SK-N-SH (cell line): Measurements from ENCODE around the gene USP11. TPM values are rescaled to one million over a fixed set of nuclear protein-coding genes. Genes with fewer than 3 reads are reported as not detected.

Source experiments
- CTCF ChIA-PET: fragments of 300-600, 350-600 bp; formaldehyde crosslinking; extraction: SDS; loops from one replicate; lab custom pipeline; 2021; lab: Yijun Ruan, JAX
- POLR2A ChIA-PET: fragments of 350-600 bp; sonication (Branson Sonifier 250); formaldehyde crosslinking; extraction: SDS; loops from one replicate; lab custom pipeline; 2020; ENCODE audit warnings: antibody characterized with exemption, inconsistent platforms; lab: Yijun Ruan, JAX
- DNase-seq: peaks from one replicate; pipeline ENCODE4 v3.0.0; 2012
- H2AFZ ChIP-seq: fragments of 200-600 bp; sonication (generic); 2 replicates; pipeline ENCODE4 v1.8.1; 2016; ENCODE audit warnings: antibody characterized with exemption, mild to moderate bottlenecking, low read depth
- H3F3A ChIP-seq: fragments of 200-600 bp; sonication (generic); replicated peaks from 2 replicates; pipeline ENCODE3; 2016; ENCODE audit warnings: antibody characterized with exemption, mild to moderate bottlenecking; ENCODE audit not compliant: insufficient read depth
- H3K27ac ChIP-seq, 2 experiments: fragments of 200-500 bp in 1 of 2; fragments of 200-600 bp in 1 of 2; sonication (Bioruptor generic) in 1 of 2; sonication (generic), shearing (Covaris generic) in 1 of 2; 2 replicates each; pipeline versions ENCODE4 v1.5.1 to v1.6.1; 2014 to 2016; ENCODE audit warnings: low read depth in 2 of 2, inconsistent platforms in 1 of 2, low read length in 1 of 2, mild to moderate bottlenecking in 1 of 2, mixed read lengths in 1 of 2
- H3K27me3 ChIP-seq: fragments of 200-600 bp; sonication (generic), shearing (Covaris generic); 2 replicates; pipeline ENCODE4 v1.6.1; 2016; ENCODE audit warnings: mixed run types; ENCODE audit not compliant: insufficient read depth
- H3K36me3 ChIP-seq, 2 experiments: fragments of 200-500 bp in 1 of 2; fragments of 200-600 bp in 1 of 2; sonication (Bioruptor generic) in 1 of 2; sonication (generic) in 1 of 2; replicated peaks in 1 of 2; 2 replicates each; pipeline versions ENCODE3 to v1.5.1; 2014 to 2016; ENCODE audit warnings: low read length in 1 of 2, mild to moderate bottlenecking in 1 of 2; ENCODE audit not compliant: insufficient read depth in 2 of 2, control insufficient read depth in 1 of 2
- H3K4me1 ChIP-seq, 2 experiments: fragments of 200-500 bp in 1 of 2; fragments of 200-600 bp in 1 of 2; sonication (Bioruptor generic) in 1 of 2; sonication (generic), shearing (Covaris generic) in 1 of 2; 2 replicates each; pipeline versions ENCODE4 v1.5.1 to v1.6.1; 2014 to 2016; ENCODE audit warnings: low read depth in 1 of 2, low read length in 1 of 2, mixed run types in 1 of 2; ENCODE audit not compliant: insufficient read depth in 2 of 2, control insufficient read depth in 1 of 2
- H3K4me2 ChIP-seq: fragments of 200-600 bp; sonication (generic), shearing (Covaris generic); 2 replicates; pipeline ENCODE4 v1.6.1; 2017; ENCODE audit warnings: mixed run types
- H3K4me3 ChIP-seq, 2 experiments: fragments of 200-500 bp in 1 of 2; fragments of 200-600 bp in 1 of 2; sonication (Bioruptor generic) in 1 of 2; sonication (generic), shearing (Covaris generic) in 1 of 2; 2 replicates each; pipeline versions ENCODE4 v1.5.1 to v1.8.1; 2014 to 2016; ENCODE audit warnings: low read depth in 2 of 2, inconsistent platforms in 1 of 2, low read length in 1 of 2, mild to moderate bottlenecking in 1 of 2, mixed read lengths in 1 of 2, moderate library complexity in 1 of 2
- H3K79me2 ChIP-seq: fragments of 200-600 bp; sonication (generic); 2 replicates; pipeline ENCODE4 v1.8.1; 2017; ENCODE audit warnings: mild to moderate bottlenecking; ENCODE audit not compliant: insufficient read depth
- H3K9ac ChIP-seq: fragments of 200-600 bp; sonication (generic); 2 replicates; pipeline ENCODE4 v1.6.1; 2017; ENCODE audit warnings: mixed run types
- H3K9me2 ChIP-seq: fragments of 200-600 bp; sonication (generic); 2 replicates; pipeline ENCODE4 v1.6.1; 2017; ENCODE audit warnings: mixed run types
- H3K9me3 ChIP-seq: fragments of 200-600 bp; sonication (generic); 2 replicates; pipeline ENCODE4 v1.6.1; 2017; ENCODE audit warnings: mixed run types, mild to moderate bottlenecking, moderate library complexity
- H4K20me1 ChIP-seq: fragments of 200-600 bp; sonication (generic); 2 replicates; pipeline ENCODE4 v1.6.1; 2017; ENCODE audit warnings: mild to moderate bottlenecking, mixed run types; ENCODE audit not compliant: insufficient read depth
- CHD2 ChIP-seq: fragments of 150-350 bp; IDR thresholded peaks from 2 replicates; pipeline ENCODE4 v1.6.1; 2018; ENCODE audit warnings: low read length; ENCODE audit not compliant: partially characterized antibody
- ELF1 ChIP-seq: IDR thresholded peaks from 2 replicates; pipeline ENCODE4 v1.4.0; 2012
- EP300 ChIP-seq, 2 experiments: IDR thresholded peaks; 2 replicates each; pipeline versions ENCODE4 v1.4.0 to v1.6.1; 2012; ENCODE audit warnings: borderline replicate concordance in 1 of 2, low read depth in 1 of 2, low read length in 1 of 2
- FOSL2 ChIP-seq: IDR thresholded peaks from 2 replicates; pipeline ENCODE4 v1.4.0; 2012; ENCODE audit warnings: low read depth, mild to moderate bottlenecking, moderate library complexity, borderline replicate concordance
- GABPA ChIP-seq: IDR thresholded peaks from 2 replicates; pipeline ENCODE4 v1.4.0; 2012; ENCODE audit warnings: low read depth, mild to moderate bottlenecking
- JUND ChIP-seq: IDR thresholded peaks from 2 replicates; pipeline ENCODE4 v1.4.0; 2012
- MXI1 ChIP-seq: IDR thresholded peaks from 2 replicates; pipeline ENCODE4 v1.6.1; 2012; ENCODE audit warnings: mild to moderate bottlenecking, low read depth, low read length, improper control_type of control experiment
- POLR2AphosphoS5 ChIP-seq: IDR thresholded peaks from 2 replicates; pipeline ENCODE4 v1.6.1; 2012; ENCODE audit warnings: low read depth, low read length
- RAD21 ChIP-seq: IDR thresholded peaks from 2 replicates; pipeline ENCODE4 v1.6.1; 2012; ENCODE audit warnings: mild to moderate bottlenecking, low read length
- RCOR1 ChIP-seq: fragments of 150-350 bp; IDR thresholded peaks from 2 replicates; pipeline ENCODE4 v1.6.1; 2017; ENCODE audit warnings: antibody characterized with exemption, low read length
- RFX5 ChIP-seq: IDR thresholded peaks from 2 replicates; pipeline ENCODE4 v1.6.1; 2012; ENCODE audit warnings: mild to moderate bottlenecking, improper control_type of control experiment, low read length
- RXRA ChIP-seq: IDR thresholded peaks from 2 replicates; pipeline ENCODE4 v1.4.0; 2012; ENCODE audit warnings: low read depth, mild to moderate bottlenecking, borderline replicate concordance
- SIN3A ChIP-seq: IDR thresholded peaks from 2 replicates; pipeline ENCODE4 v1.6.1; 2012; ENCODE audit warnings: low read depth, mild to moderate bottlenecking, low read length, moderate library complexity, borderline replicate concordance
- SMC3 ChIP-seq: IDR thresholded peaks from 2 replicates; pipeline ENCODE4 v1.6.1; 2012; ENCODE audit warnings: low read depth, low read length, improper control_type of control experiment
- TAF1 ChIP-seq: IDR thresholded peaks from 2 replicates; pipeline ENCODE4 v1.6.1; 2012; ENCODE audit warnings: low read depth, mild to moderate bottlenecking, low read length, moderate library complexity, borderline replicate concordance
- TCF12 ChIP-seq: IDR thresholded peaks from 2 replicates; pipeline ENCODE4 v1.4.0; 2012
- TEAD4 ChIP-seq: IDR thresholded peaks from 2 replicates; pipeline ENCODE4 v1.4.0; 2012; ENCODE audit warnings: mild to moderate bottlenecking, borderline replicate concordance; ENCODE audit not compliant: insufficient read depth
- YY1 ChIP-seq: IDR thresholded peaks from 2 replicates; pipeline ENCODE4 v1.4.0; 2012; ENCODE audit warnings: low read depth, mild to moderate bottlenecking
- WGBS: methylation state at CpG from one replicate; pipeline ENCODE4 v1.1.6; 2017; ENCODE audit warnings: low lambda C conversion rate; 5-methylcytosine and 5-hydroxymethylcytosine counted together
- polyA plus RNA-seq, 3 experiments: library from polyadenylated mRNA; depleted of rRNA; stranded (reverse); fragments of >200 nt; gene quantifications; 2 replicates each; pipeline ENCODE4 v1.2.3, GENCODE V29; 2012
- TF ChIP-seq, protein P1 (sequence below): IDR thresholded peaks from 2 replicates; pipeline ENCODE4 v1.4.0; 2012; ENCODE audit warnings: low read depth, borderline replicate concordance
- TF ChIP-seq, protein P2 (sequence below): fragments of 200-600 bp; sonication (generic); IDR thresholded peaks from 2 replicates; pipeline ENCODE4 v1.6.1; 2017; ENCODE audit warnings: antibody characterized with exemption, mild to moderate bottlenecking, moderate library complexity

The USP11 gene
- polyA plus RNA-seq, 1 of the 3 experiments (the other 2 are of a cell fraction) = 53.1 TPM

DNA sequence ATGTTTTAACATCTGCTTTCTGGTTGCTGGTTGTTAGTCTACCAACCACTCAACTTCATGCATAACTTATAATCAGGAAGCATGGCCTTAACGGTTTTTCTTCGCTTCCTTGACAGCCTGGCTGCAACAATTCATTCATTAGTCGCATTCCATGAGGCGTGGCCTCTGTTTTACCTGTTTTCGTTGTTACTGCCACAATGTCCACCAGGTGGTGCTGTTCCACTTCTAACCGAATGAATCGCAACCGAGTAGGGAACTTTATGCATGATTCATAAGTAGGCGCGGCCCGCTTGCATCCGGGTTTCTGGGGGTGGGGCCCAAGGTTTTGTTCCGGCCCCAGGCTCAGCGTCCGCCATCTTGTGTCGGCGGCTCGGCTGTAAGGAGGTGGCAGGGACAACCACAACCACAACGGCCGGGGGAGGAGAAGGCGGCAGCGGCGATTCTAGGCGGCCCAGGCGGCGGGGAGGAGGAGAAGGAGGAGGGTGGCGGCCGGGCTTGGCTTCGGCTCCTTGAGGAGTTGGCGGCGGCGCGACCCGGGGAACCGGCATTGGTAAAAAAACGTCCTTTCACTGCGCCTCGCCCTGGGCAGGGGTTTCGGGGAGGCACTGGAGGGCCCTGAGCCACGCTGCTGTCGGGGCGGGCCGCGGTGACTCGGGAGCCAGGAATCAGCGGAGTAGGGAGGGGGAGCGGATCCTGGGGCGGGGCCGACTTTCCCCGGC, 39.2 kb upstream of the USP11 start, which contains the start of gene UBA1:
UBA1 (plus strand) TSS at position 355 of the 719 bp plus-strand sequence. CDS start 4,974 bp downstream, outside the sequence.
- Histone ChIP-seq H3K79me2 (peaks cover 61% of the 10 kb centered on the region), H3K4me1 (peaks cover 16 to 36% of the 10 kb centered on the region in 2 experiments), H3K36me3 (peaks cover 25 to 27% of the 10 kb centered on the region in 2 experiments), H3K4me3 (peak within 1 kb of the TSS; percentile 83 to 96), H3K27me3 (no peaks in the 10 kb centered on the region), H3K4me2 (peak within 1 kb of the TSS; percentile 86), H4K20me1 (peaks cover 43% of the 10 kb centered on the region), H3F3A (no peaks in the 10 kb centered on the region), H3K9ac (peak within 1 kb of the TSS; percentile 95), H3K9me3 (no peaks in the 10 kb centered on the region), H3K9me2 (no peaks in the 10 kb centered on the region), H3K27ac (peak within 1 kb of the TSS; percentile 89 to 93), H2AFZ (peak within 1 kb of the TSS; percentile 70)
- DNase-seq = peak; percentile 95
- TF ChIP-seq MXI1 (peak; percentile 70; the same call in 1 of the 2 replicates), YY1 (peak; percentile 92), GABPA (peak; percentile 50), RXRA (no peak), TEAD4 (0 out of 2 replicates have a peak, but pooled peaks have one; percentile 5), RAD21 (peak; percentile 97), CHD2 (peak; percentile 19), FOSL2 (peak; percentile 73; the same call in 1 of the 2 replicates), TAF1 (peak; percentile 87), ELF1 (peak; percentile 53; the same call in 1 of the 2 replicates), RFX5 (peak; percentile 35; the same call in 1 of the 2 replicates), RCOR1 (peak; percentile 61; the same call in 1 of the 2 replicates), SMC3 (peak; percentile 95), EP300 (IDR thresholded peaks at IDR 0.05; ENCODE audit: borderline replicate concordance in 1 of 2, low read depth in 1 of 2, low read length in 1 of 2) (no peak), POLR2AphosphoS5 (peak; percentile 95), TCF12 (no peak), SIN3A (0 out of 2 replicates have a peak, but pooled peaks have one; percentile 52), JUND (peak; percentile 40; the same call in 1 of the 2 replicates)
- TF ChIP-seq, protein P1, sequence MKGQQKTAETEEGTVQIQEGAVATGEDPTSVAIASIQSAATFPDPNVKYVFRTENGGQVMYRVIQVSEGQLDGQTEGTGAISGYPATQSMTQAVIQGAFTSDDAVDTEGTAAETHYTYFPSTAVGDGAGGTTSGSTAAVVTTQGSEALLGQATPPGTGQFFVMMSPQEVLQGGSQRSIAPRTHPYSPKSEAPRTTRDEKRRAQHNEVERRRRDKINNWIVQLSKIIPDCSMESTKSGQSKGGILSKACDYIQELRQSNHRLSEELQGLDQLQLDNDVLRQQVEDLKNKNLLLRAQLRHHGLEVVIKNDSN = no peak
- TF ChIP-seq, protein P2, sequence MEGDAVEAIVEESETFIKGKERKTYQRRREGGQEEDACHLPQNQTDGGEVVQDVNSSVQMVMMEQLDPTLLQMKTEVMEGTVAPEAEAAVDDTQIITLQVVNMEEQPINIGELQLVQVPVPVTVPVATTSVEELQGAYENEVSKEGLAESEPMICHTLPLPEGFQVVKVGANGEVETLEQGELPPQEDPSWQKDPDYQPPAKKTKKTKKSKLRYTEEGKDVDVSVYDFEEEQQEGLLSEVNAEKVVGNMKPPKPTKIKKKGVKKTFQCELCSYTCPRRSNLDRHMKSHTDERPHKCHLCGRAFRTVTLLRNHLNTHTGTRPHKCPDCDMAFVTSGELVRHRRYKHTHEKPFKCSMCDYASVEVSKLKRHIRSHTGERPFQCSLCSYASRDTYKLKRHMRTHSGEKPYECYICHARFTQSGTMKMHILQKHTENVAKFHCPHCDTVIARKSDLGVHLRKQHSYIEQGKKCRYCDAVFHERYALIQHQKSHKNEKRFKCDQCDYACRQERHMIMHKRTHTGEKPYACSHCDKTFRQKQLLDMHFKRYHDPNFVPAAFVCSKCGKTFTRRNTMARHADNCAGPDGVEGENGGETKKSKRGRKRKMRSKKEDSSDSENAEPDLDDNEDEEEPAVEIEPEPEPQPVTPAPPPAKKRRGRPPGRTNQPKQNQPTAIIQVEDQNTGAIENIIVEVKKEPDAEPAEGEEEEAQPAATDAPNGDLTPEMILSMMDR = peak; percentile 88
- ChIA-PET CTCF (interaction anchor here (1.0 to 4.0 kb wide), 6 partner anchors 17 to 834 kb away, joined by 3 to 29 read pairs (median 8); partner anchors contain the start of gene RBM10), POLR2A (no interaction called here)
- under 1% methylated on average over 31 of the region's 50 CpGs for WGBS
